Measurements from ENCODE around the gene PIK3CA.

PIK3CA gene

DNA sequence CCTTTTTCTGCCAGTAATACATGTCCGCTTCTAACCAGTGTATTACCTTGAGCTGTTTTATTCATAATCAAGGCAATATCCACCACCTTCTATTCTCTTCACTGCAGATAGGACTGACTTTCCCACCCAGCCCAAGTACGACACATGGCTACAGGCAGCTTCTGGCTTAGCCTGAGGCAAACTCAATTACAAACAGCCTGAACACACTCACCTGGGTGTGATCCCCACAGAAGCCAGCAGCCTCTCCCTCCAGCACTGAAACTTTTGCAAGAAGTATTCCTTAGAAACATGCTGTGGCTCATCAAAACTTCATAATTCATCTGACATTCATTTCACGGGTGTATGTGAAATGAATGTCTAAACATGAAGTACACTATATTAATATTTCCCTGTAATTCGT, 116.3 kb downstream of the PIK3CA start:
- Histone ChIP-seq H3K4me3 (no peak overlapping the region), H3K4me1 (no peaks in the 10 kb centered on the region), H3K36me3 (no peaks in the 10 kb centered on the region), H3K9me3 (no peaks in the 10 kb centered on the region), H3K27ac (no peak overlapping the region), H3K27me3 (peaks cover 0 to 4% of the 10 kb centered on the region in 2 donors)
- intact Hi-C loops (cut with DNase I; ENCODE audit: low total_unique reads): no loop called here
- TF ChIP-seq, protein P1, sequence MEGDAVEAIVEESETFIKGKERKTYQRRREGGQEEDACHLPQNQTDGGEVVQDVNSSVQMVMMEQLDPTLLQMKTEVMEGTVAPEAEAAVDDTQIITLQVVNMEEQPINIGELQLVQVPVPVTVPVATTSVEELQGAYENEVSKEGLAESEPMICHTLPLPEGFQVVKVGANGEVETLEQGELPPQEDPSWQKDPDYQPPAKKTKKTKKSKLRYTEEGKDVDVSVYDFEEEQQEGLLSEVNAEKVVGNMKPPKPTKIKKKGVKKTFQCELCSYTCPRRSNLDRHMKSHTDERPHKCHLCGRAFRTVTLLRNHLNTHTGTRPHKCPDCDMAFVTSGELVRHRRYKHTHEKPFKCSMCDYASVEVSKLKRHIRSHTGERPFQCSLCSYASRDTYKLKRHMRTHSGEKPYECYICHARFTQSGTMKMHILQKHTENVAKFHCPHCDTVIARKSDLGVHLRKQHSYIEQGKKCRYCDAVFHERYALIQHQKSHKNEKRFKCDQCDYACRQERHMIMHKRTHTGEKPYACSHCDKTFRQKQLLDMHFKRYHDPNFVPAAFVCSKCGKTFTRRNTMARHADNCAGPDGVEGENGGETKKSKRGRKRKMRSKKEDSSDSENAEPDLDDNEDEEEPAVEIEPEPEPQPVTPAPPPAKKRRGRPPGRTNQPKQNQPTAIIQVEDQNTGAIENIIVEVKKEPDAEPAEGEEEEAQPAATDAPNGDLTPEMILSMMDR (IDR thresholded peaks at IDR 0.05): no peak
- no peak for DNase-seq

GRCh38 chr3:179265092-179265491, 116.9 kb downstream of the PIK3CA start:
- TF ChIP-seq, protein P1 (IDR thresholded peaks at IDR 0.05): no peak
- Histone ChIP-seq H3K4me3 (no peak overlapping the region), H3K9me3 (no peaks in the 10 kb centered on the region), H3K27me3 (peaks cover 0 to 4% of the 10 kb centered on the region in 2 donors), H3K27ac (no peak overlapping the region), H3K36me3 (no peaks in the 10 kb centered on the region), H3K4me1 (no peaks in the 10 kb centered on the region)
- no peak for DNase-seq
- intact Hi-C loops (cut with DNase I; ENCODE audit: low total_unique reads): no loop called here

- no peaks in the 10 kb centered on the region for H3K9me3 ChIP-seq
- peaks cover 0 to 4% of the 10 kb centered on the region in 2 donors for H3K27me3 ChIP-seq
- no peaks in the 10 kb centered on the region for H3K4me1 ChIP-seq
- H3K4me3 ChIP-seq: no peak overlapping the region
- TF ChIP-seq, protein P1 (IDR thresholded peaks at IDR 0.05): no peak
- no peak overlapping the region for H3K27ac ChIP-seq
- DNase-seq: no peak
- intact Hi-C loops (cut with DNase I; ENCODE audit: low total_unique reads): no loop called here
- H3K36me3 ChIP-seq: no peaks in the 10 kb centered on the region
These were observed 117.7 kb downstream of the PIK3CA start for GRCh38 chr3:179265875-179266274.

DNA sequence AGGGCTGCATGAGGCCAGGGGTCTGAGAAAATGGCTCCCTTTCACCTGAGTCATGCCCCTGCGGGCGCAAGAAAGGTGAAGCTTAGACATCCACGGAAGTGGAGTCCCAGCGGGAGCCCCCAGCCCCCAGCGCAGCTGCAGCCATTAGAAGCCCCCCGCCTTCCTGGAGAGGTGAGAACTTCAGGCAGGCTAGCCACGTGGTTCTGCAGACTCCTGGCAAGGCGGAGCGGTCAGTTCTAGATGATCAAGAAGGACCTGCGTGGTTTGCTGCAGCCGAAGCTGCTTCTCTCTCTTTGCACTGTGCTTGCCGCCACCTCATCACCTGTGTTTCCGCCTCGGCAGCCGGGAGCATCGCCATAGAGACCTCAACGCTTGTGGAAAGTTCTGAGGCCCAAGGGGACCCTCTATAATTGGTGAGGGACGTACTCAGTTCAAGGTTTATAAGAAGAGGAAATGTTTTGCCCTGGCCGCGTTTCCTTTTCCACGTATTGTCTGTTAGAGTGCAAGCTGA, 118.6 kb downstream of the PIK3CA start:
- no peaks in the 10 kb centered on the region for H3K4me1 ChIP-seq
- no peak overlapping the region for H3K4me3 ChIP-seq
- TF ChIP-seq, protein P1 (IDR thresholded peaks at IDR 0.05): no peak
- no peak overlapping the region for H3K27ac ChIP-seq
- DNase-seq: no peak
- peaks cover 0 to 4% of the 10 kb centered on the region in 2 donors for H3K27me3 ChIP-seq
- H3K36me3 ChIP-seq: no peaks in the 10 kb centered on the region
- H3K9me3 ChIP-seq: no peaks in the 10 kb centered on the region
- intact Hi-C loops (cut with DNase I; ENCODE audit: low total_unique reads): no loop called here

DNA sequence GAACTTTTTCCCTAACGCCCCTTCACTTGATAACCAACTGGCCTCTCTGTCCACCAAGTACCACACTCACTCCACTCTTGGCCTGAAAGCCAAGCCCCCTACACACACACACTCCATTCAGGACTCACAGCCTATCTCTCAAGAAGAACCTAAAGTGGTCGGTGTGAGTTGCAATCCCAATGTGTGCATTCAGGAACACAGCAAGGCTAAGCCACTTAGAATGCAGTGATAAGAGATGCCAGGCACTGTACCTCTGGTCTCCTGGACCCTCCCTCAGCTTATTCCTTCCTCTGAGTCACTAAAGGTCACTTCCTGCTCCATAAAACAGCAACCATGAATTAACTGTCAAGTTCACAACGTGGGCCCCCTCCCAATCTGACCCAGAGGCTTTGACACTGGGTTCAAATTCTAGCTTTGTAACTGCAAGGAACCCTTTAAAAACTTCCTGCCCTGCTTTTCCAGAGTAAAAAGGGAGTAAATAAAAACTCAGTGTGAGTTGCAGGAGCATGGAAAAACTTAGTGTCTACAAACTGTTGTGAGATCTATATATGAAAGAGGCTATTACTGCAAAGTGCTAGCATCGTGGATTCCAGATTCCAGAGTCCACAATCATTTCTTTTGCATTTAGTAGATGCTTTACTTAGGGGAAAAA, 120.4 kb downstream of the PIK3CA start:
- TF ChIP-seq, protein P1 (IDR thresholded peaks at IDR 0.05): no peak
- intact Hi-C loops (cut with DNase I; ENCODE audit: low total_unique reads): no loop called here
- Histone ChIP-seq H3K4me3 (no peak overlapping the region), H3K36me3 (no peaks in the 10 kb centered on the region), H3K27me3 (peaks cover 0 to 4% of the 10 kb centered on the region in 2 donors), H3K9me3 (no peaks in the 10 kb centered on the region), H3K4me1 (no peaks in the 10 kb centered on the region), H3K27ac (no peak overlapping the region)
- no peak for DNase-seq

Measured in tibial artery (tissue), 4 donors.